Measurements from ENCODE around the gene ALDH18A1.

- TF ChIP-seq ATF2 (CRISPR knock-in tag; IDR thresholded peaks at IDR 0.05; ENCODE audit: borderline replicate concordance, low read depth): no peak
- no peak for TF ChIP-seq STAT6 (CRISPR knock-in tag; conservative IDR thresholded peaks at IDR 0.05; ENCODE audit: low read depth)
- TF ChIP-seq NR1H2 (CRISPR knock-in tag; IDR thresholded peaks at IDR 0.05): no peak
- no peak for TF ChIP-seq CREM (CRISPR knock-in tag; IDR thresholded peaks at IDR 0.05)
- no peak for TF ChIP-seq USF1 (CRISPR knock-in tag; IDR thresholded peaks at IDR 0.05)
- TF ChIP-seq CTCF (IDR thresholded peaks at IDR 0.05): no peak
- TF ChIP-seq MXD4 (CRISPR knock-in tag; IDR thresholded peaks at IDR 0.05; ENCODE audit: borderline replicate concordance): no peak
Observed at GRCh38 chr10:95579292-95579691, 77.2 kb downstream of the ALDH18A1 start.

Measured in WTC11 (cell line).